Ovary (tissue), 9 donors: Measurements from ENCODE around the gene PTPRG. TPM values are rescaled to one million over a fixed set of nuclear protein-coding genes. Genes with fewer than 3 reads are reported as not detected.

Experiments
- DNase-seq, 5 donors: peaks; one replicate each; pipeline ENCODE4 v3.0.0-alpha.2; 2019 to 2020
- H3K27ac ChIP-seq, 2 donors: fragments of 200-600 bp; one replicate each; pipeline versions ENCODE4 v1.5.1 to v1.8.0; 2019 to 2022
- H3K27me3 ChIP-seq: fragments of 200-600 bp; one replicate; pipeline ENCODE4 v1.8.0; 2022
- H3K36me3 ChIP-seq: fragments of 200-600 bp; sonication (generic); one replicate; pipeline ENCODE4 v1.5.1; 2019
- H3K4me1 ChIP-seq: one replicate; pipeline ENCODE4 v1.8.1; 2013; ENCODE audit warnings: mild to moderate bottlenecking, moderate library complexity; ENCODE audit not compliant: insufficient read depth
- H3K4me3 ChIP-seq: fragments of 200-600 bp; sonication (generic); one replicate; pipeline ENCODE4 v1.5.1; 2017
- H3K9me3 ChIP-seq, 2 donors: fragments of 200-600 bp in 1 of 2; sonication (generic) in 1 of 2; one replicate each; pipeline versions ENCODE4 v1.5.1 to v1.8.1; 2013 to 2019; ENCODE audit warnings: mild to moderate bottlenecking in 1 of 2, moderate library complexity in 1 of 2
- EP300 ChIP-seq: sonication (generic); formaldehyde crosslinking; IDR thresholded peaks from one replicate; pipeline ENCODE4 v1.6.1; 2017; ENCODE audit warnings: antibody characterized with exemption
- POLR2A ChIP-seq: fragments of 450-650 bp; IDR thresholded peaks from one replicate; pipeline ENCODE4 v1.6.1; 2017; ENCODE audit warnings: antibody characterized with exemption, mild to moderate bottlenecking, moderate library complexity
- WGBS, 3 donors: extraction: QIAGEN DNeasy Blood & Tissue Kit in 1 of 3; methylation state at CpG; one replicate each; pipeline versions ENCODE4 v1.1.5 to v1.1.7; 2013 to 2017; 5-methylcytosine and 5-hydroxymethylcytosine counted together
- intact Hi-C, 4 donors: fragments of 100-400 bp; cut with DNase I; formaldehyde crosslinking; loops; one replicate each; pipeline versions ENCODE4 v1.11.0 to v1.15.1; 2022 to 2023
- polyA plus RNA-seq, 2 donors: library from polyadenylated mRNA; stranded (reverse); fragments of 200-250 nt in 1 of 2; fragments of 350-450 nt in 1 of 2; fragmentation: Illumina TruSeq in 1 of 2; extraction: RNeasy Lipid Tissue Mini Kit (QIAGEN cat#74804) in 1 of 2; gene quantifications; one replicate each; pipeline ENCODE4 v1.2.3, GENCODE V29; 2013 to 2014
- total RNA-seq, 7 donors: library from RNA; depleted of rRNA in 2 of 7; stranded (reverse); fragments of >200 nt in 2 of 7; fragmentation: NEBNext Ultra II Directional in 3 of 7; extraction: Animal tissue kit (Norgen Biotek cat#: 25700) in 3 of 7; gene quantifications; one replicate each; pipeline versions ENCODE4 v1.1.0 to v1.2.4, GENCODE V29; 2016 to 2023
- TF ChIP-seq, protein P1 (sequence below), 3 donors: fragments of 450-650 bp in 2 of 3; fragments of 200-600 bp in 1 of 3; IDR thresholded peaks; one replicate each; pipeline versions ENCODE4 v1.5.1 to v1.8.0; 2016 to 2022; ENCODE audit warnings: antibody characterized with exemption in 3 of 3, mild to moderate bottlenecking in 1 of 3
- donor health status: DM: no; HTN: no; CAD: no; lungs with moderate emphysema.
- donor health status: DM: no; HTN: no; CAD: no.
- donor health status: Bipolar disorder and iron deficiency.
- donor health status: DM: yes; HTN: yes; CAD: no.
- donor health status: DM: no; HTN: no; CAD: no.
- donor health status: DM: yes; HTN: yes; CAD: no.

The PTPRG gene
- total and polyA plus RNA-seq, 9 donors, result 18.2 to 87.9 (median 47.7) TPM

DNA sequence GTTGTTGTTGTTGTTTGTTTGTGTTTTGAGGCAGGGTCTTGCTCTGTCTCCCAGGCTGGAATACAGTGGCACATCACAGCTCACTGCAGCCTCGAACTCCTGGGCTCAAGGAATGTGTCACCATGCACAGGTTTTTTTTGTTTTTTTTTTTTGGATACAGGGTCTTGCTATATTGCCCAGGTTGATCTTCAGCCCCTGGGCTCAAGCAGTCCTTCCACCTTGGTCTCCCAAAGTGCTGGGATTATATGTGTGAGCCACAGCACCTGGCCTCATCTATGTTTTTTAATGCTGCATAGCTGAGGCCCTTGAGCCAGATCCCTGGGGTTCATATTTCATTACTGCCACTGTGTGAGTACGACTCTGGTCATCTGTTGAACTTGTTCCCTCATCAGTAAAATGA is 459.3 kb downstream of the PTPRG start:
- peaks cover 2% of the 10 kb centered on the region for H3K4me1 ChIP-seq
- no peaks in the 10 kb centered on the region for H3K9me3 ChIP-seq
- DNase-seq, result no peak
- H3K4me3 ChIP-seq, result no peak overlapping the region
- 93 to 97% (median 93%) methylated on average over 2 of the region's 2 CpGs for WGBS, 3 donors
- intact Hi-C loops, result no loop called here
- no peaks in the 10 kb centered on the region for H3K27me3 ChIP-seq
- TF ChIP-seq POLR2A, result no peak
- TF ChIP-seq, protein P1, sequence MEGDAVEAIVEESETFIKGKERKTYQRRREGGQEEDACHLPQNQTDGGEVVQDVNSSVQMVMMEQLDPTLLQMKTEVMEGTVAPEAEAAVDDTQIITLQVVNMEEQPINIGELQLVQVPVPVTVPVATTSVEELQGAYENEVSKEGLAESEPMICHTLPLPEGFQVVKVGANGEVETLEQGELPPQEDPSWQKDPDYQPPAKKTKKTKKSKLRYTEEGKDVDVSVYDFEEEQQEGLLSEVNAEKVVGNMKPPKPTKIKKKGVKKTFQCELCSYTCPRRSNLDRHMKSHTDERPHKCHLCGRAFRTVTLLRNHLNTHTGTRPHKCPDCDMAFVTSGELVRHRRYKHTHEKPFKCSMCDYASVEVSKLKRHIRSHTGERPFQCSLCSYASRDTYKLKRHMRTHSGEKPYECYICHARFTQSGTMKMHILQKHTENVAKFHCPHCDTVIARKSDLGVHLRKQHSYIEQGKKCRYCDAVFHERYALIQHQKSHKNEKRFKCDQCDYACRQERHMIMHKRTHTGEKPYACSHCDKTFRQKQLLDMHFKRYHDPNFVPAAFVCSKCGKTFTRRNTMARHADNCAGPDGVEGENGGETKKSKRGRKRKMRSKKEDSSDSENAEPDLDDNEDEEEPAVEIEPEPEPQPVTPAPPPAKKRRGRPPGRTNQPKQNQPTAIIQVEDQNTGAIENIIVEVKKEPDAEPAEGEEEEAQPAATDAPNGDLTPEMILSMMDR (IDR thresholded peaks at IDR 0.05), result no peak
- no peak for TF ChIP-seq EP300
- H3K36me3 ChIP-seq, result no peaks in the 10 kb centered on the region
- no peak overlapping the region for H3K27ac ChIP-seq

DNA sequence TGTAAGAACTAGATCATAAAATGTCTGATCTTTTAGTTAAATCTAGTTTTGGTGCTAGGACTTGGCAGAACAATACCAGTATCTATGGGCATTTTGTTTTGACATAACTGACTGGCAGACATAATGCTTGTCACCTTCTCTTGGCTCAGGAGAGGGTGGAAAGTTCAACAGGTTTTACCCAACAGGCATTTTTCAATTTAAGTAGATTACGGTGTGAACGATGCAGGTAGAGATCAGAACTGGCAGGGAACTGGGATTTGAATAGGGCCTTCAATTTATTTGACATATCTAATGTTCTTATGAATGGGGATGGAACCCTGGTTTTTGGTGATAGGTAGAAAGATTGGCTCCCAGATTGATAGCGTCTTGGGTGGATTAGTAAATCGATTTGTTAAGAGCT is 460.9 kb downstream of the PTPRG start:
- no peak for DNase-seq
- intact Hi-C loops, result no loop called here
- no peaks in the 10 kb centered on the region for H3K36me3 ChIP-seq
- no peaks in the 10 kb centered on the region for H3K9me3 ChIP-seq
- 96 to 97% (median 97%) methylated on average over 4 of the region's 4 CpGs for WGBS, 3 donors
- H3K4me3 ChIP-seq, result no peak overlapping the region
- H3K4me1 ChIP-seq, result peaks cover 2% of the 10 kb centered on the region
- no peak overlapping the region for H3K27ac ChIP-seq
- H3K27me3 ChIP-seq, result no peaks in the 10 kb centered on the region
- TF ChIP-seq POLR2A, result no peak
- TF ChIP-seq EP300, result no peak
- TF ChIP-seq, protein P1 (IDR thresholded peaks at IDR 0.05), result no peak

DNA sequence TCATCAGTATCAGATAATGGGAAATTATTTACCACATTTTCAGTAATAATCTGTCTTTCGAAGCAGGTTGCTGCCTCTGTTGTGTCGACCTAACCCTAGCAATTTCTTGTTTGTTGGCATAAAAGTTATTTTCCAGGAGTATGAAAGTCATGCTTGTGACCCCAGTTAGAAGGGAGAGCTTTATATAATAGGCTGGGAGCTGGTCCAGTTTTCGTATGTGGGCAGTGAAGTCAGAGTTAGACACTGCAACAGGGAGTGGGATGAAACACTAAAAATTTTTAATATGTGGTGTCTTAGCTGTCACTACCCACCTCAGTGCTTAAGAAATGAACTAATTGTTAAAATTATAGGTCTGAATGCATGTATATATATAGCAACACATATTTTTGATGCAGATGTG is 463.5 kb downstream of the PTPRG start:
- WGBS, 3 donors, result 24 to 48% (median 45%) methylated on average over 3 of the region's 3 CpGs
- Histone ChIP-seq H3K27me3 (no peaks in the 10 kb centered on the region), H3K4me1 (peaks cover 11% of the 10 kb centered on the region), H3K4me3 (no peak overlapping the region), H3K9me3 (no peaks in the 10 kb centered on the region), H3K36me3 (no peaks in the 10 kb centered on the region), H3K27ac (no peak overlapping the region)
- no peak for DNase-seq
- intact Hi-C loops, result loop anchor here in 1 of 4 donors (5.0 kb wide), 1 partner anchor 463 kb away; the partner anchor contains the start of gene PTPRG
- TF ChIP-seq EP300, result no peak
- TF ChIP-seq, protein P1 (IDR thresholded peaks at IDR 0.05), result no peak
- no peak for TF ChIP-seq POLR2A

DNA sequence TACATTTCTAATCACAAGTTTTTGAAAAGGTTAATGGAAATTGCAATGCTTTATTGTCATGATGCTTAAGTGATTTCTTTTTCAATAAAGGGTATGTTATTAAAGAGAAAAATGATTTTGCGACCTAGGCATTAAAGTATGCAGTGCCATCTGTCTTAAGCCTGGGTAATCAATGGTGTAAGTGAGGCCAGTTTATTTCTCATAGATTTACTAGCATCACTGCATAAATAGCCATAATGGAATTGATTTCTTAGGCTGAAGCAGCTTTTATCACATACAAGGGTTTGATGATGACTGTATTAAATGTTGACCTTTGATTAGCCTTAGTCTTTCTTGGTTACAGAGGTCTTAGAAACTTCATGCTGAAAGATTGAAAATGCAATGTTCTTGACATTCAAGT is 464.5 kb downstream of the PTPRG start:
- intact Hi-C loops, result loop anchor here in 1 of 4 donors (5.0 kb wide), 1 partner anchor 464 kb away; the partner anchor contains the start of gene PTPRG
- WGBS, 3 donors, result 97 to 100% (median 98%) methylated on average over 1 of the region's 1 CpG
- H3K4me3 ChIP-seq, result no peak overlapping the region
- no peak overlapping the region for H3K27ac ChIP-seq
- no peak for DNase-seq
- no peaks in the 10 kb centered on the region for H3K27me3 ChIP-seq
- peaks cover 11% of the 10 kb centered on the region for H3K4me1 ChIP-seq
- no peaks in the 10 kb centered on the region for H3K9me3 ChIP-seq
- TF ChIP-seq EP300 (no peak), POLR2A (no peak)
- TF ChIP-seq, protein P1 (IDR thresholded peaks at IDR 0.05), result no peak
- H3K36me3 ChIP-seq, result no peaks in the 10 kb centered on the region
